H9 (cell line): Measurements from ENCODE around the gene MDGA2. TPM values are rescaled to one million over a fixed set of nuclear protein-coding genes. Genes with fewer than 3 reads are reported as not detected.

ENCODE experiments used
- DNase-seq: peaks from one replicate; pipeline ENCODE4 v3.0.0-alpha.2; 2017
- H2AFZ ChIP-seq: one replicate; pipeline ENCODE4 v1.6.1; 2013; ENCODE audit warnings: mild to moderate bottlenecking, low read length, control low read depth, moderate library complexity
- H2AK5ac ChIP-seq: 2 replicates; pipeline ENCODE4 v1.6.1; 2013; ENCODE audit warnings: low read length, control low read depth, mixed read lengths; ENCODE audit not compliant: insufficient read length
- H2BK120ac ChIP-seq: one replicate; pipeline ENCODE4 v1.6.1; 2013; ENCODE audit warnings: low read depth, mild to moderate bottlenecking, low read length, control low read depth, inconsistent platforms; ENCODE audit not compliant: poor library complexity, severe bottlenecking
- H2BK12ac ChIP-seq: 2 replicates; pipeline ENCODE4 v1.6.1; 2013; ENCODE audit warnings: low read length, control low read depth, mixed read lengths, low read depth; ENCODE audit not compliant: insufficient read length
- H2BK15ac ChIP-seq: 2 replicates; pipeline ENCODE4 v1.6.1; 2013; ENCODE audit warnings: low read depth, low read length, control low read depth
- H2BK20ac ChIP-seq: one replicate; pipeline ENCODE4 v1.6.1; 2013; ENCODE audit warnings: low read depth, mild to moderate bottlenecking, low read length, control low read depth, inconsistent platforms; ENCODE audit not compliant: poor library complexity, severe bottlenecking
- H2BK5ac ChIP-seq: 2 replicates; pipeline ENCODE4 v1.6.1; 2013; ENCODE audit warnings: low read length, control low read depth, mixed read lengths; ENCODE audit not compliant: insufficient read length
- H3K14ac ChIP-seq: 2 replicates; pipeline ENCODE4 v1.6.1; 2013; ENCODE audit warnings: low read length, control low read depth; ENCODE audit not compliant: insufficient read depth
- H3K18ac ChIP-seq: 2 replicates; pipeline ENCODE4 v1.6.1; 2013; ENCODE audit warnings: low read depth, mild to moderate bottlenecking, mixed read lengths, low read length, control low read depth; ENCODE audit not compliant: insufficient read length
- H3K23ac ChIP-seq: 2 replicates; pipeline ENCODE4 v1.6.1; 2013; ENCODE audit warnings: low read length, control low read depth, mixed read lengths, low read depth; ENCODE audit not compliant: insufficient read length
- H3K23me2 ChIP-seq: 2 replicates; pipeline ENCODE4 v1.6.1; 2013; ENCODE audit warnings: low read depth, mild to moderate bottlenecking, mixed read lengths, low read length, control low read depth; ENCODE audit not compliant: insufficient read length, poor library complexity, severe bottlenecking
- H3K27ac ChIP-seq: 2 replicates; pipeline ENCODE4 v1.5.1; 2013; ENCODE audit warnings: low read length, control low read depth, mixed read lengths, low read depth; ENCODE audit not compliant: insufficient read length
- H3K27me3 ChIP-seq: 2 replicates; pipeline ENCODE4 v1.6.1; 2013; ENCODE audit warnings: low read length, control low read depth, inconsistent platforms; ENCODE audit not compliant: insufficient read depth
- H3K4ac ChIP-seq: 2 replicates; pipeline ENCODE4 v1.6.1; 2013; ENCODE audit warnings: low read depth, mild to moderate bottlenecking, control low read depth, inconsistent platforms, low read length, moderate library complexity
- H3K4me1 ChIP-seq: 2 replicates; pipeline ENCODE4 v1.6.1; 2013; ENCODE audit warnings: low read length, control low read depth, inconsistent platforms; ENCODE audit not compliant: insufficient read depth
- H3K4me2 ChIP-seq: 2 replicates; pipeline ENCODE4 v1.6.1; 2013; ENCODE audit warnings: low read length, control low read depth, mixed read lengths; ENCODE audit not compliant: insufficient read length, insufficient read depth
- H3K56ac ChIP-seq: 2 replicates; pipeline ENCODE4 v1.6.1; 2013; ENCODE audit warnings: low read depth, mild to moderate bottlenecking, mixed read lengths, low read length, control low read depth; ENCODE audit not compliant: insufficient read length
- H3K79me1 ChIP-seq: 2 replicates; pipeline ENCODE4 v1.6.1; 2013; ENCODE audit warnings: low read depth, mild to moderate bottlenecking, moderate library complexity, low read length, control low read depth, inconsistent platforms; ENCODE audit not compliant: insufficient read depth, poor library complexity, severe bottlenecking
- H3K79me2 ChIP-seq: 2 replicates; pipeline ENCODE4 v1.6.1; 2013; ENCODE audit warnings: low read length, control low read depth, inconsistent platforms; ENCODE audit not compliant: insufficient read depth
- H3K9ac ChIP-seq: 2 replicates; pipeline ENCODE4 v1.6.1; 2013; ENCODE audit warnings: low read length, control low read depth, mixed read lengths; ENCODE audit not compliant: insufficient read length; ENCODE audit errors: extremely low read depth
- H3K9me3 ChIP-seq: one replicate; pipeline ENCODE4 v1.6.1; 2013; ENCODE audit warnings: low read depth, low read length, inconsistent platforms; ENCODE audit not compliant: control insufficient read depth
- H3T11ph ChIP-seq: one replicate; pipeline ENCODE4 v1.6.1; 2013; ENCODE audit warnings: mild to moderate bottlenecking, low read length, control low read depth, inconsistent platforms
- H4K20me1 ChIP-seq: one replicate; pipeline ENCODE4 v1.6.1; 2013; ENCODE audit not compliant: control insufficient read depth, insufficient read length, insufficient read depth
- H4K5ac ChIP-seq: 2 replicates; pipeline ENCODE4 v1.6.1; 2013; ENCODE audit warnings: low read depth, mild to moderate bottlenecking, mixed read lengths, low read length, control low read depth; ENCODE audit not compliant: insufficient read length
- H4K8ac ChIP-seq: replicated peaks from 2 replicates; pipeline ENCODE4 v1.6.1; 2013; ENCODE audit warnings: low read length, control low read depth, mixed read lengths, low read depth; ENCODE audit not compliant: insufficient read length
- H4K91ac ChIP-seq: 2 replicates; pipeline ENCODE4 v1.6.1; 2013; ENCODE audit warnings: low read depth, mild to moderate bottlenecking, moderate library complexity, mixed read lengths, low read length, control low read depth; ENCODE audit not compliant: insufficient read length
- H3K27ac Mint-ChIP-seq, 3 experiments: 2 replicates in 2 of 3; 3 replicates in 1 of 3; pipeline ENCODE4 v1.8.0; 2020 to 2021; ENCODE audit warnings: mixed read lengths in 3 of 3, mild to moderate bottlenecking in 1 of 3, moderate library complexity in 1 of 3
- H3K27me3 Mint-ChIP-seq: 2 replicates; pipeline ENCODE4 v1.8.0; 2021; ENCODE audit warnings: low read depth, mild to moderate bottlenecking, moderate library complexity, mixed read lengths
- H3K36me3 Mint-ChIP-seq, 3 experiments: 2 replicates in 2 of 3; 3 replicates in 1 of 3; pipeline ENCODE4 v1.8.0; 2020 to 2021; ENCODE audit warnings: low read depth in 3 of 3, mixed read lengths in 3 of 3; ENCODE audit not compliant: insufficient read depth in 1 of 3
- H3K4me1 Mint-ChIP-seq, 2 experiments: 2 replicates each; pipeline ENCODE4 v1.8.0; 2020; ENCODE audit warnings: mixed read lengths in 2 of 2
- H3K4me3 Mint-ChIP-seq, 2 experiments: 2 replicates in 1 of 2; 3 replicates in 1 of 2; pipeline ENCODE4 v1.8.0; 2020 to 2021; ENCODE audit warnings: mild to moderate bottlenecking in 2 of 2, mixed read lengths in 2 of 2, moderate library complexity in 1 of 2
- H3K9me3 Mint-ChIP-seq, 2 experiments: 2 replicates in 1 of 2; 3 replicates in 1 of 2; pipeline ENCODE4 v1.8.0; 2020; ENCODE audit warnings: mild to moderate bottlenecking in 2 of 2, mixed read lengths in 2 of 2, moderate library complexity in 1 of 2
- total RNA-seq: library from RNA; stranded (reverse); gene quantifications from 2 replicates; pipeline ENCODE4 v1.2.1, GENCODE V29; 2021
- TF ChIP-seq, protein P1 (sequence below): fragments of 200-600 bp; sonication (generic); conservative IDR thresholded peaks from 3 replicates; pipeline ENCODE4 v1.8.0; 2021; ENCODE audit warnings: antibody characterized with exemption, mild to moderate bottlenecking

MDGA2 gene
- total RNA-seq, 1 experiment from 2014 or later: 1.9 TPM

DNA sequence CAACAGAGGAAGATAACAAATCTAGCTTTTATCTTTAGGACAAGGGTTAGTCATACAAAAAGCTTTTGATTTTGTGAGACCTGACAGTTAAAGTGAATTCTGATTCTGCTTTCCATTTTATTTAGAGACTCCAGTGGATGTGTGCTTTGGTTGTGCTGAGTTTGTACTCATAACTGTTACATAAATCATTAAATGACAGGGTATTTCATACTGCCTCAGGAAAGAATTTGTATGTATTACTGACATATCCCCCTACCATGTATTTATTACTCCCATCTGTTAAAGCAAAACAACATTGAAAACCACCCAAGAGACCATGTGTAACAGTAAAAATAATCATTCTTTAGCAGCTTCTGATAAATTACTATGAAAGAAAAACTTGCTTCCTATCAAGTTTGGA is 780.9 kb downstream of the MDGA2 start:
- Histone ChIP-seq H2AK5ac (no peak overlapping the region), H4K8ac (no peak overlapping the region), H2BK120ac (no peak overlapping the region), H3K4me1 (no peaks in the 10 kb centered on the region), H2BK20ac (no peak overlapping the region), H3K14ac (no peak overlapping the region), H3K27ac (no peak overlapping the region), H3K4me2 (no peak overlapping the region), H3K9ac (no peak overlapping the region), H4K91ac (no peak overlapping the region), H2BK5ac (no peak overlapping the region), H3K4ac (no peak overlapping the region), H3K23me2 (no peaks in the 10 kb centered on the region), H4K20me1 (no peaks in the 10 kb centered on the region), H2BK15ac (no peak overlapping the region), H3K79me2 (no peaks in the 10 kb centered on the region), H3K23ac (no peak overlapping the region), H4K5ac (no peak overlapping the region), H3K79me1 (no peaks in the 10 kb centered on the region), H3K9me3 (no peaks in the 10 kb centered on the region), H3K27me3 (no peaks in the 10 kb centered on the region), H3K56ac (no peak overlapping the region), H2AFZ (no peak overlapping the region), H2BK12ac (no peak overlapping the region), H3K18ac (no peak overlapping the region), H3T11ph (no peak overlapping the region)
- Mint-ChIP-seq H3K36me3 (no peaks in the 10 kb centered on the region), H3K4me3 (no peak overlapping the region), H3K27ac (no peak overlapping the region), H3K4me1 (no peaks in the 10 kb centered on the region), H3K27me3 (no peaks in the 10 kb centered on the region), H3K9me3 (no peaks in the 10 kb centered on the region)
- TF ChIP-seq, protein P1, sequence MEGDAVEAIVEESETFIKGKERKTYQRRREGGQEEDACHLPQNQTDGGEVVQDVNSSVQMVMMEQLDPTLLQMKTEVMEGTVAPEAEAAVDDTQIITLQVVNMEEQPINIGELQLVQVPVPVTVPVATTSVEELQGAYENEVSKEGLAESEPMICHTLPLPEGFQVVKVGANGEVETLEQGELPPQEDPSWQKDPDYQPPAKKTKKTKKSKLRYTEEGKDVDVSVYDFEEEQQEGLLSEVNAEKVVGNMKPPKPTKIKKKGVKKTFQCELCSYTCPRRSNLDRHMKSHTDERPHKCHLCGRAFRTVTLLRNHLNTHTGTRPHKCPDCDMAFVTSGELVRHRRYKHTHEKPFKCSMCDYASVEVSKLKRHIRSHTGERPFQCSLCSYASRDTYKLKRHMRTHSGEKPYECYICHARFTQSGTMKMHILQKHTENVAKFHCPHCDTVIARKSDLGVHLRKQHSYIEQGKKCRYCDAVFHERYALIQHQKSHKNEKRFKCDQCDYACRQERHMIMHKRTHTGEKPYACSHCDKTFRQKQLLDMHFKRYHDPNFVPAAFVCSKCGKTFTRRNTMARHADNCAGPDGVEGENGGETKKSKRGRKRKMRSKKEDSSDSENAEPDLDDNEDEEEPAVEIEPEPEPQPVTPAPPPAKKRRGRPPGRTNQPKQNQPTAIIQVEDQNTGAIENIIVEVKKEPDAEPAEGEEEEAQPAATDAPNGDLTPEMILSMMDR: no peak
- DNase-seq: no peak
